A673 (cell line): ENCODE measurements around the gene UXT. TPM values are rescaled to one million over a fixed set of nuclear protein-coding genes. Genes with fewer than 3 reads are reported as not detected.

Experiments used
- BruUV-seq: library from RNA; stranded (reverse); fragments of 400-500 nt; replicated peaks from 2 replicates; lab custom pipeline; 2021; lab: Mats Ljungman, UMichigan
- CTCF ChIA-PET: fragments of 300-600 bp; sonication (Branson Sonifier 250); formaldehyde crosslinking; loops from one replicate; lab custom pipeline; 2022; ENCODE audit warnings: antibody characterized with exemption; lab: Charles Lee
- POLR2A ChIA-PET: fragments of 300-600 bp; sonication (Branson Sonifier 250); formaldehyde crosslinking; loops from one replicate; lab custom pipeline; 2022; ENCODE audit warnings: antibody characterized with exemption; ENCODE audit not compliant: low non-redundant PET; lab: Charles Lee
- DNase-seq: peaks from one replicate; pipeline ENCODE4 v3.0.0-alpha.2; 2015; ENCODE audit warnings: low spot score
- H3K27ac ChIP-seq: fragments of 200-600 bp; sonication (generic); 2 replicates; pipeline ENCODE4 v1.5.1; 2016; ENCODE audit warnings: mixed run types, low read depth, mild to moderate bottlenecking, mixed read lengths, antibody characterized with exemption, low read length; ENCODE audit not compliant: poor library complexity, severe bottlenecking
- H3K27me3 ChIP-seq: fragments of 200-600 bp; sonication (generic); replicated peaks from 2 replicates; pipeline ENCODE4 v1.6.1; 2017; ENCODE audit warnings: mixed run types, low read depth, mild to moderate bottlenecking, mixed read lengths, antibody characterized with exemption, low read length; ENCODE audit not compliant: insufficient read depth, poor library complexity
- H3K36me3 ChIP-seq: fragments of 200-600 bp; sonication (generic); 2 replicates; pipeline ENCODE4 v1.6.1; 2016; ENCODE audit warnings: mixed run types, mild to moderate bottlenecking, mixed read lengths, antibody characterized with exemption, low read length; ENCODE audit not compliant: insufficient read depth, poor library complexity, severe bottlenecking
- H3K4me1 ChIP-seq: fragments of 200-600 bp; sonication (generic); 2 replicates; pipeline ENCODE4 v1.6.1; 2017; ENCODE audit warnings: mixed run types, mild to moderate bottlenecking, mixed read lengths, antibody characterized with exemption, low read length; ENCODE audit not compliant: insufficient read depth, poor library complexity, severe bottlenecking
- H3K4me3 ChIP-seq: fragments of 200-600 bp; sonication (generic); 2 replicates; pipeline ENCODE4 v1.5.1; 2016; ENCODE audit warnings: low read depth, mixed run types, mild to moderate bottlenecking, mixed read lengths, low read length; ENCODE audit not compliant: poor library complexity, severe bottlenecking
- H3K9me3 ChIP-seq: fragments of 200-600 bp; sonication (generic); 2 replicates; pipeline ENCODE4 v1.6.1; 2016; ENCODE audit warnings: mixed run types, low read depth, mild to moderate bottlenecking, mixed read lengths, antibody characterized with exemption, low read length; ENCODE audit not compliant: poor library complexity, severe bottlenecking
- EZH2 ChIP-seq: fragments of 200-600 bp; sonication (generic); IDR thresholded peaks from 2 replicates; pipeline ENCODE4 v1.6.1; 2017; ENCODE audit warnings: borderline replicate concordance, low read depth, mild to moderate bottlenecking, mixed read lengths, antibody characterized with exemption, low read length; ENCODE audit not compliant: poor library complexity, severe bottlenecking
- intact Hi-C: fragments of 100-400 bp; cut with micrococcal nuclease; formaldehyde crosslinking; loops from one replicate; pipeline ENCODE4 v1.10.0; 2022; ENCODE audit not compliant: unreplicated experiment
- total RNA-seq: library from RNA; stranded (reverse); gene quantifications from 2 replicates; pipeline ENCODE4 v1.2.3, GENCODE V29; 2021
- TF ChIP-seq, protein P1 (sequence below): fragments of 300-800, 200-600 bp; sonication (generic); conservative IDR thresholded peaks from 2 replicates; pipeline ENCODE4 v1.5.1; 2017; ENCODE audit warnings: low read depth, mild to moderate bottlenecking, antibody characterized with exemption, low read length, moderate library complexity, mixed read lengths

Gene UXT
- total RNA-seq, 1 experiment from 2014 or later = 110 TPM

DNA sequence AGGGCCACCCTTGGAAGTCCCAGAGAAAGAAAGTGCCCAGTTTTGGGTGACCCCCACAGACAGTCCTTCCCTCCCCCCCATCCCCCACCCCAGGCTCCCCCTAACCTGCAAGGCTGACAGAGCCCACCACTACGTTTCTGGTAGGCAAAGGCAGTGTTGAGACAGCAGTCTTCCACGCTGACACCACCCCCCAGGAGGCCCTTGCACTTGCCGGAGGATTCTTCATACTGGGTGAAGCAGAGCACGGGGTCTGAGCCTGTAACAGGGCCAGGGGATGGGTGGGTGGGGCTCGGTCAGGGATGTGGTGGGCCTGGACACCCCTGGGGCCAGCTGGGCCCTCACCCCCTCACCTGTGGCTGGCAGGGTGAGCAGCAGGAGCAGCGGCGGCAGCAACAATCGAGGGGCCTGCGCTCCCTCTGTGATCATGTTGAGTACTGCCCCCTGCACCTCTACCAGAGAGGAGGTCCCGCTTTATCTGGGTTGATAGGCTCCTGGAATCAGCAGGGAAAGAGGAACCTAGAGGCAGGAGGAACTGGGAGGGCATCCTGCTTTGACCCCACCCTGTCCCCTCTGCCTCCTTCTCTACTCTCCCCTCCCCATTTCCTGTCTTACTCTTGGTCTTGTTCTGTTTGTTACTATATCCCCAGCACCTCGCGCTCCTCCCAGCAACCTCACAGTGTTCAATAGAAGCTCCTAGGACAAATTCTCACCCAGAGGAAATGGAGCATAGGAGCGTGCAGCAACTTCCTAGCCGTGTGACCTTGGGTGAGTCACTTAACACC, 29.4 kb downstream of the UXT start, which contains the start of gene CFP:
CFP (minus strand) TSS at position 512 of the 782 bp plus-strand sequence; CDS start at position 426, 86 bp downstream.
- TF ChIP-seq, protein P1, sequence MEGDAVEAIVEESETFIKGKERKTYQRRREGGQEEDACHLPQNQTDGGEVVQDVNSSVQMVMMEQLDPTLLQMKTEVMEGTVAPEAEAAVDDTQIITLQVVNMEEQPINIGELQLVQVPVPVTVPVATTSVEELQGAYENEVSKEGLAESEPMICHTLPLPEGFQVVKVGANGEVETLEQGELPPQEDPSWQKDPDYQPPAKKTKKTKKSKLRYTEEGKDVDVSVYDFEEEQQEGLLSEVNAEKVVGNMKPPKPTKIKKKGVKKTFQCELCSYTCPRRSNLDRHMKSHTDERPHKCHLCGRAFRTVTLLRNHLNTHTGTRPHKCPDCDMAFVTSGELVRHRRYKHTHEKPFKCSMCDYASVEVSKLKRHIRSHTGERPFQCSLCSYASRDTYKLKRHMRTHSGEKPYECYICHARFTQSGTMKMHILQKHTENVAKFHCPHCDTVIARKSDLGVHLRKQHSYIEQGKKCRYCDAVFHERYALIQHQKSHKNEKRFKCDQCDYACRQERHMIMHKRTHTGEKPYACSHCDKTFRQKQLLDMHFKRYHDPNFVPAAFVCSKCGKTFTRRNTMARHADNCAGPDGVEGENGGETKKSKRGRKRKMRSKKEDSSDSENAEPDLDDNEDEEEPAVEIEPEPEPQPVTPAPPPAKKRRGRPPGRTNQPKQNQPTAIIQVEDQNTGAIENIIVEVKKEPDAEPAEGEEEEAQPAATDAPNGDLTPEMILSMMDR = no peak
- TF ChIP-seq EZH2 = no peak
- POLR2A ChIA-PET = no interaction called here
- intact Hi-C loops = no loop called here
- Histone ChIP-seq H3K27me3 (no peaks in the 10 kb centered on the region), H3K36me3 (no peaks in the 10 kb centered on the region), H3K4me1 (no peaks in the 10 kb centered on the region), H3K4me3 (no peak within 1 kb of the TSS), H3K9me3 (no peaks in the 10 kb centered on the region), H3K27ac (no peak within 1 kb of the TSS)
- DNase-seq = no peak
- CTCF ChIA-PET = no interaction called here
- BruUV-seq = no TSS peak

DNA sequence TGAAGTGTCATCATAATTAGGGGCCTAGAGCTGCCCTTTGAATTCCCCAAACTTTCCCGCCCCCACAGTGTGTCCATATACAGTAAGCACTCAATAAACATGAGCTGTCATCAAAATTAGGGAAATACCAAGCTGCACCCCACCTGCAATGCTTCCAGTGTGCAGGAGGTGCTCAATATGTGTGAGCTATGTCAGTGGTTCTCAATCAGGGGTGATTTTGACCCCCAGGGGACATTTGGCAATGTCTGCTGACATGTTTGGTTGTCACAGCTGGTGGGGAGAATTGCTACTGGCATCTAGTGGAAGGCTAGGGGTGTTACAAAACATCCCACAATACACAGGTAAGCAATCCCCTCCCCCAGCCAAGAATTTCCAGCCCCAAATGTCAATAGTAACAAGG, 30.0 kb downstream of the UXT start:
- Histone ChIP-seq H3K9me3 (no peaks in the 10 kb centered on the region), H3K27ac (no peak overlapping the region), H3K27me3 (no peaks in the 10 kb centered on the region), H3K4me3 (no peak overlapping the region), H3K4me1 (no peaks in the 10 kb centered on the region), H3K36me3 (no peaks in the 10 kb centered on the region)
- DNase-seq = no peak
- intact Hi-C loops = no loop called here
- TF ChIP-seq, protein P1 = no peak
- TF ChIP-seq EZH2 = no peak
- ChIA-PET POLR2A (no interaction called here), CTCF (no interaction called here)
- BruUV-seq = no TSS peak

DNA sequence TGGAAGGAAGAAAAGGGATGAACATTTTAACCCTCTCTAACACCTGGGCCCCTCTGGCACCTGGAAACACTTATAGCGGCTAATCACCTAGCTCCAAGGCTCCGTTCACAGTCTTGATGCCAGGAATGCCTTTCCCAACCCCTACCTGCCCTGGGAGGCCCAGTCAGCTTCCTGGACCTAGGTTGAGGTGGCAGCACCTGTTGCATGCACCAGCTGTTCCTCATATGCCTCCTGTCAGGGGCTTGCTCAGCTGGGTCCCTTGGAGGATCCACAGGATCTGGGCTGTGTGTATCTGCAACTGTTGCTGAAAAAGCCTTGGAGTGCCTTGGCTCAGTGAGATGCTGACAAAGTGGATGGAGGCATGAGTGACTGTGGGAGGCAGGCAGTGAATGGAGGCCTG, 33.6 kb downstream of the UXT start:
- Histone ChIP-seq H3K27ac (no peak overlapping the region), H3K27me3 (no peaks in the 10 kb centered on the region), H3K4me1 (no peaks in the 10 kb centered on the region), H3K9me3 (no peaks in the 10 kb centered on the region), H3K4me3 (no peak overlapping the region), H3K36me3 (no peaks in the 10 kb centered on the region)
- no TSS peak for BruUV-seq
- ChIA-PET POLR2A (no interaction called here), CTCF (no interaction called here)
- no peak for DNase-seq
- intact Hi-C loops = no loop called here
- TF ChIP-seq, protein P1 = no peak
- TF ChIP-seq EZH2 = no peak
